Measurements from ENCODE around the gene PGLYRP1. TPM values are rescaled to one million over a fixed set of nuclear protein-coding genes. Genes with fewer than 3 reads are reported as not detected.

Gene PGLYRP1
- total and polyA plus RNA-seq, 2 of the 4 experiments (the other 2 are of a cell fraction): not detected

DNA sequence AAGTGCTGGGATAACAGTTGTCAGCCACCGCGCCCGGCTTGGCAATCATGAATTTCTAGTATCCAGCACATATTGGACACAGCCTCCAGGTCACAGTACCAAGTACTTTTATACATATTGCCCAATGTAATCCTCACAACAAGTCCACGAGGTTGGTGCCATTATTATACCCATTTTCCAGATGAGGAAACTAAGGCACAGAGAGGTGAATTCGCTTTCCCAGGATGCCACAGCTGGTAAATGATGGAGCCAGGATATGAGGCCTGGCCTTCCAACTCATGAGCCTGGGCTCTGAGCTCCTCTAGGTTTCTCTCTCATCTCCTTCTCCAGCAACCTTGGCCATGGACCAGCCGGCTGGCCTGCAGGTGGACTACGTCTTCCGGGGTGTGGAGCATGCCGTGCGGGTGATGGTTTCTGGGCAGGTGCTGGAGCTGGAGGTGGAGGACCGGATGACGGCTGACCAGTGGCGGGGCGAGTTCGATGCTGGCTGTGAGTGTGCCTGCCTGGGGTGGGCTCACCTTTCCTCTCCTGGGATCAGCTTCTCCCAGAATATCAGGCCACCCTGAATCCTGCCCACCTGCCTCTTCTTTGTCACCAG is 20.1 kb downstream of the PGLYRP1 start:
- POLR2A ChIA-PET (ENCODE audit: unreplicated experiment): no interaction called here
- Histone ChIP-seq H2BK20ac (ENCODE audit: low read depth, low read length) (no peak overlapping the region), H2BK5ac (ENCODE audit: low read depth, low read length, poor library complexity, severe bottlenecking) (no peak overlapping the region), H3K4me3 (ENCODE audit: insufficient read depth, low read depth, low read length) (no peak overlapping the region), H3K27me3 (ENCODE audit: control insufficient read depth, insufficient read depth, low read length) (no peaks in the 10 kb centered on the region), H3K4me2 (ENCODE audit: low read depth, low read length) (no peak overlapping the region), H3K14ac (replicated peaks; ENCODE audit: low read depth, low read length) (no peak overlapping the region), H4K91ac (ENCODE audit: insufficient read depth, low read depth, low read length) (no peak overlapping the region), H3K27ac (ENCODE audit: insufficient read depth, low read length) (no peak overlapping the region), H3K4me1 (ENCODE audit: control insufficient read depth, insufficient read depth, low read length) (no peaks in the 10 kb centered on the region; the same call in 1 of the 2 replicates), H2BK15ac (ENCODE audit: low read depth, low read length) (no peak overlapping the region), H3K9me1 (ENCODE audit: insufficient read depth, low read length) (0 out of 2 replicates have a peak, but pooled peaks cover 5% of the 10 kb centered on the region), H4K8ac (ENCODE audit: low read depth in 2 of 2, low read length in 2 of 2) (no peak overlapping the region), H4K20me1 (ENCODE audit: insufficient read depth, low read length) (peaks cover 5% of the 10 kb centered on the region; the same call in 1 of the 2 replicates), H2AK5ac (ENCODE audit: low read depth, low read length) (no peak overlapping the region), H2AFZ (replicated peaks; ENCODE audit: low read length, poor library complexity) (no peak overlapping the region), H3K36me3 (ENCODE audit: control insufficient read depth, insufficient read depth, low read length) (peaks cover 12% of the 10 kb centered on the region; the same call in 1 of the 2 replicates), H4K5ac (ENCODE audit: low read depth, low read length) (no peak overlapping the region), H3K18ac (ENCODE audit: low read depth, low read length) (no peak overlapping the region), H3K9me3 (ENCODE audit: control insufficient read depth, insufficient read depth, low read length) (no peaks in the 10 kb centered on the region), H3K4ac (ENCODE audit: low read depth, low read length) (no peak overlapping the region), H3K79me1 (ENCODE audit: low read depth in 1 of 2, low read length in 2 of 2) (peaks cover 6 to 22% of the 10 kb centered on the region in 2 experiments), H3K23ac (ENCODE audit: low read depth, low read length) (no peak overlapping the region), H3K56ac (ENCODE audit: extremely low read depth, insufficient read depth, low read length) (no peak overlapping the region), H3K9ac (ENCODE audit: low read depth, low read length) (no peak overlapping the region), H2BK120ac (ENCODE audit: low read depth, low read length) (no peak overlapping the region), H2AK9ac (replicated peaks; ENCODE audit: low read depth, low read length, poor library complexity) (no peak overlapping the region)
- 100% methylated on average over 5 of the region's 15 CpGs; no CpG with 5 or more reads in 1 of the 2 experiments for WGBS, 2 experiments (ENCODE audit: extremely low coverage in 2 of 2, insufficient read length in 1 of 2)
- intact Hi-C loops (cut with micrococcal nuclease): no loop called here
- CTCF ChIA-PET: interaction anchor here (0.7 to 0.9 kb wide), 2 partner anchors 12 to 14 kb away, joined by 3 read pairs; no protein-coding TSS in a partner anchor
- ATAC-seq (ENCODE audit: low read depth) (no peak), DNase-seq (no peak)
- in situ Hi-C loops (cut with MboI; ENCODE audit: low sequenced_read_pairs): no loop called here
- dilution Hi-C loops (cut with HindIII; ENCODE audit: low sequenced_read_pairs, unreplicated experiment): no loop called here
- BruUV-seq (replicated peaks): no TSS peak
- TF ChIP-seq MAFK (IDR thresholded peaks at IDR 0.05; ENCODE audit: low read depth, low read length) (no peak), FOS (IDR thresholded peaks at IDR 0.05; ENCODE audit: low read depth, low read length) (no peak), RAD21 (IDR thresholded peaks at IDR 0.05; ENCODE audit: low read length) (no peak), MAZ (IDR thresholded peaks at IDR 0.05; ENCODE audit: borderline replicate concordance, low read depth, low read length) (no peak), CHD1 (IDR thresholded peaks at IDR 0.05; ENCODE audit: low read depth, low read length) (no peak), NFE2L2 (IDR thresholded peaks at IDR 0.05; ENCODE audit: low read depth, low read length) (no peak)
- TF ChIP-seq, protein P1, sequence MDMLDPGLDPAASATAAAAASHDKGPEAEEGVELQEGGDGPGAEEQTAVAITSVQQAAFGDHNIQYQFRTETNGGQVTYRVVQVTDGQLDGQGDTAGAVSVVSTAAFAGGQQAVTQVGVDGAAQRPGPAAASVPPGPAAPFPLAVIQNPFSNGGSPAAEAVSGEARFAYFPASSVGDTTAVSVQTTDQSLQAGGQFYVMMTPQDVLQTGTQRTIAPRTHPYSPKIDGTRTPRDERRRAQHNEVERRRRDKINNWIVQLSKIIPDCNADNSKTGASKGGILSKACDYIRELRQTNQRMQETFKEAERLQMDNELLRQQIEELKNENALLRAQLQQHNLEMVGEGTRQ (IDR thresholded peaks at IDR 0.05; ENCODE audit: low read depth, low read length): no peak
